PC-9 (cell line): ENCODE measurements around the gene RUFY3.

Experiments
- CTCF ChIP-seq: fragments of 200-600 bp; sonication (generic); conservative IDR thresholded peaks from 2 replicates; pipeline ENCODE4 v1.6.1; 2017; ENCODE audit warnings: mixed run types, antibody characterized with exemption, mild to moderate bottlenecking, moderate library complexity
- EZH2 ChIP-seq: fragments of 200-600 bp; sonication (generic); IDR thresholded peaks from 2 replicates; pipeline ENCODE4 v1.8.0; 2017; ENCODE audit warnings: antibody characterized with exemption, low read depth

GRCh38 chr4:70721747-70722146 lies at the start of gene RUFY3:
- TF ChIP-seq CTCF, result no peak
- no peak for TF ChIP-seq EZH2
